Colon (tissue), 2 donors: ENCODE results near the gene SORL1-AS1.

ENCODE experiments used
- FAIRE-seq: peaks from 2 replicates; lab custom pipeline; 2012; peaks lifted over from hg19 to GRCh38; lab: Jason Lieb, UNC
- donor health status: control.
- donor health status: control.

The SORL1-AS1 gene

GRCh38 chr11:121389651-121390050, 63.1 kb downstream of the SORL1-AS1 start:
- no peak for FAIRE-seq
